Ishikawa (cell line): ENCODE measurements around the gene GATA1.

Experiments used
- CEBPB ChIP-seq: IDR thresholded peaks from 2 replicates; pipeline ENCODE4 v1.6.1; 2012
- CREB1 ChIP-seq: IDR thresholded peaks from 2 replicates; pipeline ENCODE4 v1.6.1; 2012; ENCODE audit warnings: low read depth
- EGR1 ChIP-seq: IDR thresholded peaks from 2 replicates; pipeline ENCODE4 v1.6.1; 2012
- EP300 ChIP-seq: IDR thresholded peaks from 2 replicates; pipeline ENCODE4 v1.6.1; 2012; ENCODE audit warnings: borderline replicate concordance
- FOXM1 ChIP-seq: IDR thresholded peaks from 2 replicates; pipeline ENCODE4 v1.6.1; 2012; ENCODE audit warnings: low read depth, borderline replicate concordance
- MAX ChIP-seq: IDR thresholded peaks from 2 replicates; pipeline ENCODE4 v1.6.1; 2012
- NFIC ChIP-seq: IDR thresholded peaks from 2 replicates; pipeline ENCODE4 v1.6.1; 2012
- RAD21 ChIP-seq: IDR thresholded peaks from 2 replicates; pipeline ENCODE4 v1.6.1; 2012; ENCODE audit warnings: low read depth
- REST ChIP-seq: IDR thresholded peaks from 2 replicates; pipeline ENCODE4 v1.6.1; 2012; ENCODE audit warnings: low read depth, mild to moderate bottlenecking
- TAF1 ChIP-seq: IDR thresholded peaks from 2 replicates; pipeline ENCODE4 v1.6.1; 2012; ENCODE audit warnings: low read depth, mild to moderate bottlenecking
- TCF12 ChIP-seq: IDR thresholded peaks from 2 replicates; pipeline ENCODE4 v1.6.1; 2012; ENCODE audit warnings: low read depth
- TEAD4 ChIP-seq: IDR thresholded peaks from 2 replicates; pipeline ENCODE4 v1.6.1; 2012
- YY1 ChIP-seq: IDR thresholded peaks from 2 replicates; pipeline ENCODE4 v1.6.1; 2012; ENCODE audit warnings: low read depth
- ZBTB7A ChIP-seq: IDR thresholded peaks from 2 replicates; pipeline ENCODE4 v1.6.1; 2012; ENCODE audit warnings: low read depth
- TF ChIP-seq, protein P1 (sequence below): IDR thresholded peaks from 2 replicates; pipeline ENCODE4 v1.6.1; 2012

The GATA1 gene

DNA sequence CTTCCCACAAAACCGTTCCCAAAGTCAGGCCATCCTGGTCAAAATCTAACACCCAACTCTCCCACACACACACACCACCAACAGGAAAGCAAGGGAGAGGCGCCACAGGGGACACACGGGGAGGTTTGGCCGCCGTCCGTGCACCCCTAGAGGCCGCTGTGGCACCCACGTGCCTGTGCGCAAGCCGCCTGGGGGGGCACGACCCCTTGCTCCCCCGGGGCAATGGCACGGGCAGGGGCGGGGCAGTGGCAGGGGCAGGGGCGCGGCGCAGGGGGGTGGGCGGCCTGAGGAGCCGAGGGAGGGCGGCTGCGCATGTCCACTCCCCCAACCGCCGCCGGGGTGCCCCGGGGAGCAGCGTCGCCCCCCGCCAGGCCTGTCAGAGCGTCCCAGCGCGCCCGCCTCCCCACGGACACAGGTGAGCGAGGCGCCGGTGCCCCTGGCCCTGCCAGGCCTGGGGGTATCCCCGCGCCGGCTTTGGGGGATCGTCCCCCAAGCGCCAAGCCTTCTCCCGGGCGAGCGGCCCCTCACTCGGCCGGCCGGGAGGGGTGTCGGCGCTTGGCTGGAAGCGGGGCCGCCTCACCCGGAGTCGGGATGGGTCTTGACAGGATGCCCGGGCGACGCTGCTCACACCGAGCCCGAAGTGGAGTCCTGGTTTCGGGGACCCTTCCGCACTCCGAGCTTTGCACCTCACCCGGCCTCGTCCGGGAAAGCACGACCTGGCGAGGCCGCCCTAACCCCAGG, 39.9 kb downstream of the GATA1 start, which contains the start of gene ERAS:
Gene ERAS, plus strand, starts transcription at position 379 of the 741 bp plus-strand sequence. CDS start 2,611 bp downstream, outside the sequence.
- TF ChIP-seq MAX: no peak
- TF ChIP-seq FOXM1: no peak
- no peak for TF ChIP-seq TEAD4
- no peak for TF ChIP-seq EGR1
- TF ChIP-seq EP300: no peak
- no peak for TF ChIP-seq ZBTB7A
- TF ChIP-seq CREB1: no peak
- no peak for TF ChIP-seq TCF12
- TF ChIP-seq RAD21: no peak
- no peak for TF ChIP-seq NFIC
- no peak for TF ChIP-seq TAF1
- TF ChIP-seq REST: no peak
- TF ChIP-seq, protein P1, sequence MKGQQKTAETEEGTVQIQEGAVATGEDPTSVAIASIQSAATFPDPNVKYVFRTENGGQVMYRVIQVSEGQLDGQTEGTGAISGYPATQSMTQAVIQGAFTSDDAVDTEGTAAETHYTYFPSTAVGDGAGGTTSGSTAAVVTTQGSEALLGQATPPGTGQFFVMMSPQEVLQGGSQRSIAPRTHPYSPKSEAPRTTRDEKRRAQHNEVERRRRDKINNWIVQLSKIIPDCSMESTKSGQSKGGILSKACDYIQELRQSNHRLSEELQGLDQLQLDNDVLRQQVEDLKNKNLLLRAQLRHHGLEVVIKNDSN: no peak
- TF ChIP-seq CEBPB: no peak

- TF ChIP-seq CEBPB (no peak), TCF12 (no peak), MAX (no peak), YY1 (no peak), FOXM1 (no peak), REST (no peak), TEAD4 (no peak), RAD21 (no peak), EGR1 (no peak), ZBTB7A (no peak), EP300 (no peak), NFIC (no peak), TAF1 (no peak), CREB1 (no peak)
- TF ChIP-seq, protein P1: no peak
Measured at GRCh38 chrX:48826876-48827653, 40.7 kb downstream of the GATA1 start.

- no peak for TF ChIP-seq YY1
- TF ChIP-seq CEBPB: no peak
- no peak for TF ChIP-seq ZBTB7A
- no peak for TF ChIP-seq CREB1
- no peak for TF ChIP-seq TEAD4
- TF ChIP-seq REST: no peak
- TF ChIP-seq RAD21: no peak
- TF ChIP-seq, protein P1: no peak
- no peak for TF ChIP-seq EGR1
- no peak for TF ChIP-seq NFIC
- no peak for TF ChIP-seq FOXM1
- TF ChIP-seq EP300: no peak
Measured at GRCh38 chrX:48827654-48827968, 41.2 kb downstream of the GATA1 start.
